ENCODE measurements around the gene ADAMTS2. TPM values are rescaled to one million over a fixed set of nuclear protein-coding genes. Genes with fewer than 3 reads are reported as not detected.

ADAMTS2 gene
- total RNA-seq, 1 donor from 2014 or later: 0.29 TPM

DNA sequence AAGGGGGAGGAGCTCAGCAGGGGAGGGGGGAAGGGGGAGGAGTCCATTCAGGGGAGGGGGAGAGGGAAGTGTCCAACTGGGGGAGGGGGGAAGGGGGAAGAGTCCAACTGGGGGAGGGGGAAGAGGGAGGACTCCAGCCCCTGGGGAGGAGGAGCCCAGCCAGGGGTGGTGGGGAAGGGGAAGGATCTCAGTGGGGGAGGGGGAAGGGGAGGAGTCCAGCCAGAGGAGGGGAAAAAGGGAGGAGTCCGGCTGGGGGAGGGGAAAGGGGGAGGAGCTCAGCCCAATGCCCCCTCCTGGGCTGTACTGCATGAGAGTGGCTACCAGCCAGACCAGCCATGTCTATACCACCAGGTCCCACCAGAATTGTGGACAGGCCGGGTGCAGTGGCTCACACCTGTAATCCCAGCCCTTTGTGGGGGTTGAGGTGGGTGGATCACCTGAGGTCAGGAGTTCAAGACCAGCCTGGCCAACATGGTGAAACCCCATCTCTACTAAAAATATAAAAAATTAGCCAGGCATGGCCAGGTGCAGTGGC is 30.6 kb upstream of the ADAMTS2 start:
- TF ChIP-seq, protein P1, sequence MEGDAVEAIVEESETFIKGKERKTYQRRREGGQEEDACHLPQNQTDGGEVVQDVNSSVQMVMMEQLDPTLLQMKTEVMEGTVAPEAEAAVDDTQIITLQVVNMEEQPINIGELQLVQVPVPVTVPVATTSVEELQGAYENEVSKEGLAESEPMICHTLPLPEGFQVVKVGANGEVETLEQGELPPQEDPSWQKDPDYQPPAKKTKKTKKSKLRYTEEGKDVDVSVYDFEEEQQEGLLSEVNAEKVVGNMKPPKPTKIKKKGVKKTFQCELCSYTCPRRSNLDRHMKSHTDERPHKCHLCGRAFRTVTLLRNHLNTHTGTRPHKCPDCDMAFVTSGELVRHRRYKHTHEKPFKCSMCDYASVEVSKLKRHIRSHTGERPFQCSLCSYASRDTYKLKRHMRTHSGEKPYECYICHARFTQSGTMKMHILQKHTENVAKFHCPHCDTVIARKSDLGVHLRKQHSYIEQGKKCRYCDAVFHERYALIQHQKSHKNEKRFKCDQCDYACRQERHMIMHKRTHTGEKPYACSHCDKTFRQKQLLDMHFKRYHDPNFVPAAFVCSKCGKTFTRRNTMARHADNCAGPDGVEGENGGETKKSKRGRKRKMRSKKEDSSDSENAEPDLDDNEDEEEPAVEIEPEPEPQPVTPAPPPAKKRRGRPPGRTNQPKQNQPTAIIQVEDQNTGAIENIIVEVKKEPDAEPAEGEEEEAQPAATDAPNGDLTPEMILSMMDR (conservative IDR thresholded peaks at IDR 0.05; ENCODE audit: low read depth, low read length): no peak

DNA sequence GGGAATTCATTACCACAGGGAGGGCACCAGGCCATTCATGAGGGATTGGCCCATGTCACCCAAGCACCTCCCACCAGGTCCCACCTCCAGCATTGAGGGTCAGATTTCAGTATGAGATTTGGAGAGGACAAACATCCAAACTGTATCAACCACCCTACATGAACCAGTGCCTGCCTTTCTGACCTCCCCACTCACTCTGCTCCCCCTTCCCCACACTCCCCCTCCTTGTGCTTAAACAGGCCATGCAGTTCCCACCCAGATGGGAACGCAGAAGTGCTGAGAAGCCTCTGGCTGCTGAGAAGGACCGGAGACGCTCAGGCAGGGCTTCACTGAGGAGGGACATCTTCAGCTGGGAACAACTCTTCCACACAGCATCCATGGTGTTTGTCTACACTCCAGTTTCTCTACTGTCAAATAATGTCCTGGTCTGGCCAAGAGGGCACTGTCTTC is 30.0 kb upstream of the ADAMTS2 start:
- no peak for DNase-seq (ENCODE audit: low read depth)
- TF ChIP-seq, protein P1 (conservative IDR thresholded peaks at IDR 0.05; ENCODE audit: low read depth, low read length): no peak
- H3K4me3 ChIP-seq (ENCODE audit: low read depth, low read length): no peak overlapping the region

More for the DNA sequence above, 30.6 kb upstream of the ADAMTS2 start:
- H3K4me3 ChIP-seq (ENCODE audit: low read depth, low read length): no peak overlapping the region
- DNase-seq (ENCODE audit: low read depth): no peak

DNA sequence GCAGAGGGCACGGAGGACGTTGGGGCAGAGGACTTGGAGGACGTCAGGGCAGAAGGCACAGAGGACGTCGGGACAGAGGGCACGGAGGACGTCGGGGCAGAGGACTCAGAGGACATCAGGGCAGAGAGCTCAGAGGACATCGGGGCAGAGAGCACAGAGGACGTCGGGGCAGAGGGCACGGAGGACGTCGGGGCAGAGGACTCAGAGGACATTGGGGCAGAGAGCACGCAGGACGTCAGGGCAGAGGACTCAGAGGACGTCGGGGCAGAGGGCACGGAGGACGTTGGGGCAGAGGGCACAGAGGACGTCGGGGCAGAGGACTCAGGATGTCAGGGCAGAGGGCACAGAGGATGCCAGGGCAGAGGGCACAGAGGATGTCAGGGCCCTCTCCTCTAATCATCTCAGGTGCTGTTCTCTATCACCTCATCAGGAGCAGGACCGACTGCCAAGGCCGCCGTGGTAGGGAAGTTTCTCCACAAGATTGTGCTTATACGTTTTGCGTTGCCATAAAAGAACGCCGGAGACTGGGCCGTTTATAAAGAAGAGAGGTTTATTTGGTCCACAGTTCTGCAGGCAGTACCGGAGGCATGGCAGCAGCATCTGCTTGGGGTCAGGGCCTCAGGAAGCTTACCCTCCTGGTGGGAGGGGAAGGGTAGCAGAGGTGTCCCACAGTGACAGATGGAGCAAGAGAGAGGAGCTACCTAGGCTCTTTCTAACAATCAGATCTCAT is 29.4 kb upstream of the ADAMTS2 start:
- TF ChIP-seq, protein P1 (conservative IDR thresholded peaks at IDR 0.05; ENCODE audit: low read depth, low read length): no peak
- no peak overlapping the region for H3K4me3 ChIP-seq (ENCODE audit: low read depth, low read length)
- DNase-seq (ENCODE audit: low read depth): no peak

DNA sequence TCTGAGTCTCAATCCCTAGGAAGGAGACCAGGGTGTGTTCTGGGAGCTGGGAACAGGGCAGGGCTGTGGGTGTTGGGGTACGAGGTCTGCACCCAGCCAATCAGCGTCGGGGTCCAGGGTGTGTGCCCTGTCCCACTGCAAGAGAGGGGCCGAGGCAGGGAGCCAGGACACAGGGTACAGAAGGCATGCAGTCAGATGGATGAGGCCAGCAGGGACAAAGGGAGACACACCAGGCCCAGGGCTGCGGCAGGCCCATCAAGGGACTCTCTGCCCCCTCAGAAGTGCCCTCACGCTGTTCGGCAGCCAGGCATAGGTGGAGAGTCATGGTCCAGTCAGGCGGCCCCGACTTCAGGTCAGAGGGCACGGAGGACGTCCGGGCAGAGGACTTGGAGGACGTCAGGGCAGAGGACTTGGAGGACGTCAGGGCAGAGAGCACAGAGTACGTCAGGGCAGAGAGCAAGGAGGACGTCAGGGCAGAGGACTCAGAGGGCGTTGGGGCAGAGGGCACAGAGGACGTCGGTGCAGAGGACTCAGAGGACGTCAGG is 28.8 kb upstream of the ADAMTS2 start:
- no peak for DNase-seq (ENCODE audit: low read depth)
- H3K4me3 ChIP-seq (ENCODE audit: low read depth, low read length): no peak overlapping the region
- TF ChIP-seq, protein P1 (conservative IDR thresholded peaks at IDR 0.05; ENCODE audit: low read depth, low read length): no peak

DNA sequence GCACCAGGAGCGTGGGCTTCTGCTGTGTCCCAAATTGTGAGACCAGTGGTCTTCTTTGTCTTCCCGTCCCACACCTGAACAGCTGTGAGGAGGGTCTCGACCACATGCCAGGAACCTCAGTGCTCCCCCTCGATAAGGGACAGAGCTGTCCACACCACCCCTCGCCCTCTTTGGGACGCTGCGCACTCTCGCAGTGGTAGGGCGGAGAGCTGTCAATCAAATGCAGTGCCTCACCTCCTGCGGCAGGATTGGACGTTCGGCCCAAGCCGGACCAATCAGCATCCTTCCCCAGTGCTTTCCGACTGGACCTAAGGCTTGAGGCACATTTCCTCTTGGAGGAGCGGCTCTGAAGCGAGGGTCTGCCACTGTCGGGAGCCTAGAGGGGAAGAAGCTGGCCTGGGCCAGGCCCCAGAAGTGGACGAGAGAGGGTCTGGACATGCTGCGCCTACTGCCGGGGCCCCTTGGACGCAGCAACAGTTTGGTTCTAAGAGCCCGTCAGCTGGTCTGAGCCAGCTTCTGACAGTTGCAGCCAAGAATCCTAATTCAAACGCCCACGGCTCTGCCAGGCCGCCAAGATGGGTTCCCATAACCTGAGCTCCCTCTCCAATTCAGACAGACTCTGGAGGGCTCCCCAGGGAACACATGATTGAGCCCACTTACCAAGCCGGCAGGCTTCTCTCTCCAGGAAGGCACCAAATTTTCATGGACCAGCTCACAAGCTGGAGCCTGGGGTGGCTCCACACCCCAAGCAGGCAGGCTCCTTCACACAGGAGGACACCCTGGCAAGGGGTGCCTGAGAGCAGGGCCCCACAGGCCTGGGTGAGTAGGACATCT is 28.1 kb upstream of the ADAMTS2 start:
- TF ChIP-seq, protein P1 (conservative IDR thresholded peaks at IDR 0.05; ENCODE audit: low read depth, low read length): no peak
- no peak for DNase-seq (ENCODE audit: low read depth)
- H3K4me3 ChIP-seq (ENCODE audit: low read depth, low read length): no peak overlapping the region

DNA sequence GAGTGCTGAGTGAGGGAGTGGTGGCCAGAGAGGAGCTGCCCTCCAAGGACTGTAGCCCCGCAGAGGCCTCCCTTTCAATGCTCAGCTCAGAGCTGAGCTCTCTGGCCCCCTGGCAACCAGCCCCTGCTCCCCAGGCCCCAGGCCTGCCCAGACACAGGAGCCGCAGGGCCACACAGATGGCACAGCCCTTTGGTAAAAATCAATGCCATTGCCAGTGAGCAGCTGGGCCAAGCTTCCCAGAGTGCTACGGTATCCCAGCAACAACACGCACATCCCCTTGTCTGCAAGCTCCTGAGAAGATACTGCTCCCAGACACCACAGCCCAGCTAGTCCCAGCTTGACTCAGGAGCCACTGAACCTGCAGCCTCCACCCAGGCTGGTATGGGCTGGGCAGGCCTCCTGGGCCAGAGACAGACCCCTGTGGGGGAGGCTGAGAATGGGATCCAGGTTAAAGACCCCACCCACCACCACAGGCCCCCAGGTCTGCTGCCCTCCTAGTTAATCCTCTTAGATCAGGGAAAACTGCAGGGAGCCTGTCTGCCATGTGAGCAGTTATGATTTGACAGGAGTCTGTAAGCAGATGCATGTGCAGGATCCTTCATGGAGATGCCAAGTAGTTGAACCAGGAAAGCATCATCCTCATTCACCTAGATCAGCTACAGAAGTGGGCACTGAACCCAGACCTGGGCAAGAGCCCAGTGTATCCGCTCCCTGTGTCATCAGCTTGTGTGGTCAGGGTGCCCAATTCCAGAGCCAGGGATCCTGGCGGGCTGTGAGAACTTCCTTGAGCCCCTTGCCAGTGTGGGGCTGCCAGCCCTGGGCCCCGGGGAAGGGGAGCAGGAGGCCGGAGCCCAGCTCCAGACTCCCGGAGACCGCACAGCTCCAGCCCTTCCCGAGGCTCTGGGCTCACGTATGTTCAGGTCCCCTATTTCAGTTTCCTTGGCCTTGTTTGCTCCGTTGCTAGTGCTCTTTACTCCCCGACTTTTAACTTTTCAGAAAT is 26.7 kb upstream of the ADAMTS2 start:
- no peak overlapping the region for H3K4me3 ChIP-seq (ENCODE audit: low read depth, low read length)
- DNase-seq (ENCODE audit: low read depth): no peak
- TF ChIP-seq, protein P1 (conservative IDR thresholded peaks at IDR 0.05; ENCODE audit: low read depth, low read length): no peak

All from epithelial cell of proximal tubule (primary cell).